SU-DHL-6 (cell line): Measurements from ENCODE around the gene TMEM176B.
"Not testable (repeated sequence)": the region's sequence is repeated elsewhere in the genome, so short reads cannot be mapped to it uniquely, and the experiment has no call there.

Source experiments
- H2AFZ ChIP-seq: fragments of 200-600 bp; sonication (generic); 2 replicates; pipeline ENCODE4 v1.6.1; 2014; ENCODE audit warnings: low read depth, mild to moderate bottlenecking, moderate library complexity, mixed read lengths, antibody characterized with exemption, low read length; ENCODE audit not compliant: severe bottlenecking
- H3F3A ChIP-seq: fragments of 200-600 bp; shearing (Covaris generic); 2 replicates; pipeline ENCODE4 v1.6.0; 2016; ENCODE audit warnings: antibody characterized with exemption, mild to moderate bottlenecking; ENCODE audit not compliant: insufficient read depth
- H3K27ac ChIP-seq: fragments of 200-600 bp; sonication (generic); 2 replicates; pipeline ENCODE4 v1.5.1; 2016; ENCODE audit warnings: low read depth, mild to moderate bottlenecking, low read length, moderate library complexity, mixed read lengths
- H3K27me3 ChIP-seq: fragments of 200-600 bp; sonication (generic), shearing (Covaris generic); 2 replicates; pipeline ENCODE4 v1.6.0; 2014; ENCODE audit warnings: mild to moderate bottlenecking, low read length
- H3K36me3 ChIP-seq: fragments of 200-600 bp; sonication (generic); 2 replicates; pipeline ENCODE4 v1.6.1; 2014; ENCODE audit warnings: mild to moderate bottlenecking, low read length, mixed read lengths
- H3K4me2 ChIP-seq: fragments of 300-600, 200-600 bp; shearing (Covaris generic), sonication (generic); 2 replicates; pipeline ENCODE4 v1.6.0; 2014; ENCODE audit warnings: low read length, low read depth, mild to moderate bottlenecking; ENCODE audit not compliant: poor library complexity, severe bottlenecking
- H3K4me3 ChIP-seq: fragments of 200-600 bp; sonication (generic); 2 replicates; pipeline ENCODE4 v1.5.1; 2014; ENCODE audit warnings: antibody characterized with exemption, low read length, mild to moderate bottlenecking, mixed read lengths; ENCODE audit not compliant: insufficient read depth, poor library complexity, severe bottlenecking
- H3K79me2 ChIP-seq: fragments of 200-600 bp; sonication (generic); 2 replicates; pipeline ENCODE4 v1.6.1; 2014; ENCODE audit warnings: mild to moderate bottlenecking, low read length, moderate library complexity; ENCODE audit not compliant: insufficient read depth
- H3K9ac ChIP-seq: fragments of 200-600 bp; sonication (generic); 2 replicates; pipeline ENCODE4 v1.7.0; 2014; ENCODE audit warnings: mild to moderate bottlenecking, low read length
- H3K9me2 ChIP-seq: fragments of 200-600 bp; sonication (generic); replicated peaks from 2 replicates; pipeline ENCODE4 v1.6.1; 2014; ENCODE audit warnings: low read length; ENCODE audit not compliant: insufficient read depth
- H3K9me3 ChIP-seq: fragments of 200-600 bp; sonication (generic); 2 replicates; pipeline ENCODE4 v1.6.1; 2014; ENCODE audit warnings: low read length, mixed read lengths; ENCODE audit not compliant: insufficient read depth
- H4K20me1 ChIP-seq: fragments of 200-600 bp; sonication (generic); 2 replicates; pipeline ENCODE4 v1.6.1; 2014; ENCODE audit warnings: low read depth, mild to moderate bottlenecking, antibody characterized with exemption, low read length, moderate library complexity, mixed read lengths
- EZH2phosphoT487 ChIP-seq: fragments of 200-600 bp; sonication (generic), shearing (Covaris generic); conservative IDR thresholded peaks from 2 replicates; pipeline ENCODE4 v1.6.1; 2018; ENCODE audit warnings: mild to moderate bottlenecking, antibody characterized with exemption, low read length, moderate library complexity, mixed read lengths
- TF ChIP-seq, protein P1 (sequence below): fragments of 200-600 bp; sonication (generic); IDR thresholded peaks from one replicate; pipeline ENCODE4 v1.5.1; 2017; ENCODE audit warnings: antibody characterized with exemption, mild to moderate bottlenecking, low read length, moderate library complexity; ENCODE audit not compliant: insufficient read depth, poor library complexity, severe bottlenecking

TMEM176B gene

DNA sequence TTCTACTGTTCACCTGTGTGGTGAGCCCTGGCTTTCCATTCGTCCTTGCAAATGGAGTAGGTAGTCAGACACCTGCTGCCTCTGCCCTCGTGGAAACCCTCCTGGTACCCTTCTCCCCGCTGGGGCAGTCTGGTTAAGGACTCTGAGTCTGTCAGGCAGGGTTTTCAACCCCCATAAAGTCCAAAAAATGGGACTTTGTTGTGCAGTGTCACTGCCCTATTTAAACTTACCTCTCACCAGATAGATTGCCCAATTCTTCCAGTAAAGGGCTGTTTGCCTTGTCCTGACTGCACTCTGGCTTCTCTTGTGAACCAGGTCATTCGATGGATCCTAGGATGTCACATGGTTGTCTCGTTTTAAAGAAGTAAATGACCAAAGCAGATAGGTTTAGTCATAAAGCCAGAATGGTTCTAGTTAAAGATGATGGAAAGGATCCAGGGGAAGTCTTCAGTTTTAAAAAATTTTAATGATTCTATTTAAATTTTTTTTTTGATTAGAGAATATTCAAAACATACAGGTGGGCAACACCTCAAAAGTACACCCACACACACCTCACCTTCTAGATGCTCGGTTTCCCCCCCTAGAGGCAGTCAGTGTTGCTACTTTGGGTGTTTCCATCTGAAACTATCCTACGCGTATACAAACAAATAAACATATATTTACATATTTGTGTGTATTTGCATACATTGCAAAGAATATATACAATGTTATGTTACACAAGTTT is 22.0 kb downstream of the TMEM176B start:
- H3K4me3 ChIP-seq, result no peak overlapping the region
- no peak overlapping the region for H3K9ac ChIP-seq
- no peak overlapping the region for H2AFZ ChIP-seq
- no peaks in the 10 kb centered on the region for H3F3A ChIP-seq
- no peak overlapping the region for H3K27ac ChIP-seq
- no peaks in the 10 kb centered on the region for H3K9me3 ChIP-seq
- H3K27me3 ChIP-seq, result 0 out of 2 replicates have a peak, but pooled peaks cover 3% of the 10 kb centered on the region
- no peaks in the 10 kb centered on the region for H3K36me3 ChIP-seq
- H3K4me2 ChIP-seq, result no peak overlapping the region
- H3K79me2 ChIP-seq, result no peaks in the 10 kb centered on the region
- H3K9me2 ChIP-seq, result no peaks in the 10 kb centered on the region
- TF ChIP-seq EZH2phosphoT487, result no peak
- TF ChIP-seq, protein P1, sequence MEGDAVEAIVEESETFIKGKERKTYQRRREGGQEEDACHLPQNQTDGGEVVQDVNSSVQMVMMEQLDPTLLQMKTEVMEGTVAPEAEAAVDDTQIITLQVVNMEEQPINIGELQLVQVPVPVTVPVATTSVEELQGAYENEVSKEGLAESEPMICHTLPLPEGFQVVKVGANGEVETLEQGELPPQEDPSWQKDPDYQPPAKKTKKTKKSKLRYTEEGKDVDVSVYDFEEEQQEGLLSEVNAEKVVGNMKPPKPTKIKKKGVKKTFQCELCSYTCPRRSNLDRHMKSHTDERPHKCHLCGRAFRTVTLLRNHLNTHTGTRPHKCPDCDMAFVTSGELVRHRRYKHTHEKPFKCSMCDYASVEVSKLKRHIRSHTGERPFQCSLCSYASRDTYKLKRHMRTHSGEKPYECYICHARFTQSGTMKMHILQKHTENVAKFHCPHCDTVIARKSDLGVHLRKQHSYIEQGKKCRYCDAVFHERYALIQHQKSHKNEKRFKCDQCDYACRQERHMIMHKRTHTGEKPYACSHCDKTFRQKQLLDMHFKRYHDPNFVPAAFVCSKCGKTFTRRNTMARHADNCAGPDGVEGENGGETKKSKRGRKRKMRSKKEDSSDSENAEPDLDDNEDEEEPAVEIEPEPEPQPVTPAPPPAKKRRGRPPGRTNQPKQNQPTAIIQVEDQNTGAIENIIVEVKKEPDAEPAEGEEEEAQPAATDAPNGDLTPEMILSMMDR, result no peak
- no peaks in the 10 kb centered on the region for H4K20me1 ChIP-seq

DNA sequence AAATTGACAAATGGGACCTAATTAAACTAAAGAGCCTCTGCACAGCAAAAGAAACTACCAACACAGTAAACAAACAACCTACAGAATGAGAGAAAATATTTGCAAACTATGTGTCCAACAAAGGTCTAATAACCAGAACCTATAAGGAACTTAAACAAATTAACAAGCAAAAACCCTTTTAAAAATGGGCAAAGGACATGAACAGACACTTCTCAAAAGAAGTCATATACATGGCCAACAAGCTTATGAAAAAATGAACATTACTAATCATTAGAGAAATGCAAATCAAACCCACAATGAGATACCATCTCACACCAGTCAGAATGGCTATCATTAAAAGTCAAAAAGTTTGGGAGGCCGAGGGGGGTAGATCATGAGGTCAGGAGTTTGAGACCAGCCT is 26.0 kb downstream of the TMEM176B start:
- H2AFZ ChIP-seq, H3K36me3 ChIP-seq, H3K9ac ChIP-seq, H3K27me3 ChIP-seq, H3K79me2 ChIP-seq, H3K27ac ChIP-seq, H3K4me2 ChIP-seq, H3K9me3 ChIP-seq, H3F3A ChIP-seq, H3K4me3 ChIP-seq, H4K20me1 ChIP-seq, H3K9me2 ChIP-seq: not testable (repeated sequence)

DNA sequence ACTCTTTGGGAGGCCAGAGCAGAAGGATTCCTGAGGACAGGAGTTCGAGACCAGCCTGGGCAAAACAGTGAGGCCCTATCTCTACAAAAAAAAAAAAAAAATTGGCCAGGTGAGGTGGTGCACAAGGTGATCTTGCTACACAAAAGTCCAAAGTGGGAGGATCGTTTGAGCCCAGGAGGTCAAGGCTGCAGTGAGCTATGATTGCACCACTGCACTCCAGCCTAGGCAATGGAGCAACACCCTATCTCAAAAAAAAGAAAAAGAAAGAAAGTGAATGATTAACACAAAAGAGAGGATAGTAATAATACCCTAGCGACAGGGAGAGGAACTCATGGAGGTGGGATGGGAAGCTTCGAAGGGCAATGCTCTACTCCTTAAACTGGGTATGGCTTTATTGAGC is 30.4 kb downstream of the TMEM176B start:
- Histone ChIP-seq H3K27ac (no peak overlapping the region), H3K9ac (no peak overlapping the region), H3K79me2 (no peaks in the 10 kb centered on the region), H3K4me2 (no peak overlapping the region), H3F3A (no peaks in the 10 kb centered on the region), H3K36me3 (no peaks in the 10 kb centered on the region), H4K20me1 (no peaks in the 10 kb centered on the region), H3K4me3 (no peak overlapping the region), H3K27me3 (no peaks in the 10 kb centered on the region), H3K9me3 (no peaks in the 10 kb centered on the region), H2AFZ (no peak overlapping the region), H3K9me2 (no peaks in the 10 kb centered on the region)
- TF ChIP-seq, protein P1, result no peak
- no peak for TF ChIP-seq EZH2phosphoT487

DNA sequence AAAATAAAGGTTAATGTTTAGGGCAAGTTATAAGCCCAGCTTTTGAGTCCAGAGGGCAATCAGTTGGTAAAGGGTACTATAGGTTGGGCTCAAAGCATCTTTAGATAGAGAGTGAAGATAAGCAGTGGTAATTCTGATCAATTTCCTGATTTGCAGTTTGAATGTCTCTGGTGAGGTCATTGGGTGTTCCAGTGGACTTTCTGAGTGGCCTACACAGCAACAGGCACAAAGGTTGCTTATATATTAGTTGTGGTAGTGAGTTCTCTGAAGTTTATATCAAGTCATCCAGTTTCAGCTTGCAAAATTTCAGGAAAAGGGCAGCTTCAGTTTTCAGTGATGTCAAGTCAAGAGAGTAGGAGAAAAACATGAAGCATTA is 33.8 kb downstream of the TMEM176B start:
- Histone ChIP-seq H4K20me1 (no peaks in the 10 kb centered on the region), H2AFZ (no peak overlapping the region), H3K79me2 (no peaks in the 10 kb centered on the region), H3K4me2 (no peak overlapping the region), H3K9me3 (no peaks in the 10 kb centered on the region), H3K27ac (no peak overlapping the region), H3K9me2 (no peaks in the 10 kb centered on the region), H3K9ac (no peak overlapping the region), H3F3A (no peaks in the 10 kb centered on the region), H3K36me3 (no peaks in the 10 kb centered on the region), H3K27me3 (no peaks in the 10 kb centered on the region), H3K4me3 (no peak overlapping the region)
- no peak for TF ChIP-seq EZH2phosphoT487
- TF ChIP-seq, protein P1, result no peak
